GM23338 (cell line): ENCODE data around the gene OSBPL3. TPM values are rescaled to one million over a fixed set of nuclear protein-coding genes. Genes with fewer than 3 reads are reported as not detected.

Experiments used
- ATAC-seq: fragments of 200-7000 bp; cut with Tn5 transposase; 3 replicates; pipeline ENCODE4 v1.9.1; 2020
- DNase-seq: peaks from one replicate; pipeline ENCODE4 v3.0.0-alpha.2; 2015; ENCODE audit warnings: low spot score
- H2AFZ ChIP-seq: fragments of 200-600 bp; sonication (generic); 2 replicates; pipeline ENCODE4 v1.8.0; 2016; ENCODE audit warnings: antibody characterized with exemption, mild to moderate bottlenecking, moderate library complexity
- H3F3A ChIP-seq: fragments of 200-600 bp; sonication (generic); replicated peaks from 2 replicates; pipeline ENCODE4 v1.8.0; 2017; ENCODE audit warnings: antibody characterized with exemption, mixed run types, low read depth
- H3K27ac ChIP-seq: fragments of 200-600 bp; sonication (generic); 2 replicates; pipeline ENCODE4 v1.6.1; 2016; ENCODE audit warnings: low read depth
- H3K27me3 ChIP-seq: fragments of 200-600 bp; sonication (generic); 2 replicates; pipeline ENCODE4 v1.8.0; 2016; ENCODE audit warnings: mild to moderate bottlenecking, mixed run types, moderate library complexity; ENCODE audit not compliant: insufficient read depth
- H3K36me3 ChIP-seq: fragments of 200-600 bp; sonication (generic); 2 replicates; pipeline ENCODE4 v1.8.0; 2016; ENCODE audit warnings: mild to moderate bottlenecking; ENCODE audit not compliant: insufficient read depth
- H3K4me1 ChIP-seq: fragments of 200-600 bp; sonication (generic); 2 replicates; pipeline ENCODE4 v1.8.0; 2016; ENCODE audit warnings: mild to moderate bottlenecking, moderate library complexity; ENCODE audit not compliant: insufficient read depth
- H3K4me2 ChIP-seq: fragments of 200-600 bp; sonication (generic); 2 replicates; pipeline ENCODE4 v1.7.1; 2017; ENCODE audit warnings: mixed run types
- H3K4me3 ChIP-seq: fragments of 200-600 bp; sonication (generic); 2 replicates; pipeline ENCODE4 v1.6.1; 2016; ENCODE audit warnings: mixed run types
- H3K79me2 ChIP-seq: fragments of 200-600 bp; sonication (generic); replicated peaks from 2 replicates; pipeline ENCODE4 v1.8.0; 2017; ENCODE audit warnings: mild to moderate bottlenecking; ENCODE audit not compliant: insufficient read depth
- H3K9me2 ChIP-seq: fragments of 200-600 bp; sonication (generic); 2 replicates; pipeline ENCODE4 v1.8.0; 2017; ENCODE audit not compliant: insufficient read depth
- H4K20me1 ChIP-seq: fragments of 200-600 bp; sonication (generic); replicated peaks from 2 replicates; pipeline ENCODE4 v1.8.0; 2017; ENCODE audit warnings: mild to moderate bottlenecking; ENCODE audit not compliant: insufficient read depth
- H3K27ac Mint-ChIP-seq: 2 replicates; pipeline ENCODE4 v1.8.0; 2020; ENCODE audit warnings: inconsistent platforms, mild to moderate bottlenecking, moderate library complexity, mixed read lengths
- H3K27me3 Mint-ChIP-seq: 3 replicates; pipeline ENCODE4 v1.8.0; 2022; ENCODE audit warnings: low read depth, mild to moderate bottlenecking, moderate library complexity, mixed read lengths, inconsistent platforms; ENCODE audit not compliant: insufficient read depth, poor library complexity
- H3K36me3 Mint-ChIP-seq: 3 replicates; pipeline ENCODE4 v1.8.0; 2021; ENCODE audit warnings: low read depth, mild to moderate bottlenecking, inconsistent platforms, moderate library complexity, mixed read lengths
- H3K4me1 Mint-ChIP-seq: 3 replicates; pipeline ENCODE4 v1.8.0; 2020; ENCODE audit warnings: mild to moderate bottlenecking, inconsistent platforms, mixed read lengths
- H3K4me3 Mint-ChIP-seq: 3 replicates; pipeline ENCODE4 v1.8.0; 2021; ENCODE audit warnings: moderate library complexity, mild to moderate bottlenecking, inconsistent platforms, mixed read lengths
- H3K9me3 Mint-ChIP-seq: 3 replicates; pipeline ENCODE4 v1.8.0; 2020; ENCODE audit warnings: moderate library complexity, mild to moderate bottlenecking, inconsistent platforms, mixed read lengths
- CREB1 ChIP-seq: fragments of 250-450 bp; sonication (Bioruptor Pico); IDR thresholded peaks from 2 replicates; pipeline ENCODE4 v1.5.0; 2020; ENCODE audit warnings: low read depth, mild to moderate bottlenecking, moderate library complexity
- ETS1 ChIP-seq: IDR thresholded peaks from 2 replicates; pipeline ENCODE4 v1.6.1; 2016; ENCODE audit warnings: antibody characterized with exemption
- EZH2 ChIP-seq: fragments of 200-600 bp; sonication (generic); IDR thresholded peaks from one replicate; pipeline ENCODE4 v1.8.0; 2017; ENCODE audit warnings: antibody characterized with exemption, mild to moderate bottlenecking, low read depth; ENCODE audit not compliant: unreplicated experiment
- EZH2phosphoT487 ChIP-seq: fragments of 200-600 bp; sonication (generic); IDR thresholded peaks from one replicate; pipeline ENCODE4 v1.8.1; 2018; ENCODE audit warnings: antibody characterized with exemption; ENCODE audit not compliant: unreplicated experiment
- JUNB ChIP-seq: IDR thresholded peaks from one replicate; pipeline ENCODE4 v1.6.1; 2016; ENCODE audit warnings: antibody characterized with exemption; ENCODE audit not compliant: unreplicated experiment
- NANOG ChIP-seq: IDR thresholded peaks from 2 replicates; pipeline ENCODE4 v1.6.1; 2016; ENCODE audit warnings: antibody characterized with exemption, borderline replicate concordance
- POLR2AphosphoS5 ChIP-seq: IDR thresholded peaks from 2 replicates; pipeline ENCODE4 v1.6.1; 2016; ENCODE audit warnings: antibody characterized with exemption, low read depth
- STAT1 ChIP-seq: IDR thresholded peaks from one replicate; pipeline ENCODE4 v1.6.1; 2016; ENCODE audit warnings: antibody characterized with exemption; ENCODE audit not compliant: unreplicated experiment
- ZNF114 ChIP-seq: fragments of 250-450 bp; sonication (Bioruptor Pico); IDR thresholded peaks from 2 replicates; pipeline ENCODE4 v1.5.0; 2020; ENCODE audit warnings: mild to moderate bottlenecking, moderate library complexity
- ZNF331 ChIP-seq: fragments of 250-450 bp; sonication (Bioruptor Pico); IDR thresholded peaks from 2 replicates; pipeline ENCODE4 v1.5.0; 2020; ENCODE audit warnings: low read depth, mild to moderate bottlenecking, moderate library complexity
- ZNF462 ChIP-seq: fragments of 250-450 bp; sonication (Bioruptor Pico); IDR thresholded peaks from 2 replicates; pipeline ENCODE4 v1.5.0; 2020; ENCODE audit warnings: mild to moderate bottlenecking, moderate library complexity
- polyA plus RNA-seq: library from polyadenylated mRNA; unstranded; fragments of >200 nt; fragmentation: Nextera tagmentation; extraction: Ambion mirVana; gene quantifications from 2 replicates; pipeline ENCODE4 v1.2.1, GENCODE V29; 2016
- total RNA-seq: library from RNA; depleted of rRNA; stranded (reverse); fragments of >200 nt; shearing (Covaris generic); gene quantifications from 2 replicates; pipeline ENCODE4 v1.2.3, GENCODE V29; 2014
- TF ChIP-seq, protein P1 (sequence below), 2 experiments: fragments of 200-600 bp in 1 of 2; sonication (generic) in 1 of 2; conservative IDR thresholded peaks; 2 replicates each; pipeline versions ENCODE4 v1.5.1 to v1.6.1; 2016 to 2017; ENCODE audit warnings: antibody characterized with exemption in 2 of 2, low read depth in 2 of 2, mild to moderate bottlenecking in 2 of 2, moderate library complexity in 1 of 2
- TF ChIP-seq, protein P2 (sequence below): IDR thresholded peaks from one replicate; pipeline ENCODE4 v1.6.1; 2018; ENCODE audit warnings: antibody characterized with exemption; ENCODE audit not compliant: unreplicated experiment

Gene OSBPL3
- total and polyA plus RNA-seq, 2 experiments from 2014 or later = 7.2 to 15.7 TPM

DNA sequence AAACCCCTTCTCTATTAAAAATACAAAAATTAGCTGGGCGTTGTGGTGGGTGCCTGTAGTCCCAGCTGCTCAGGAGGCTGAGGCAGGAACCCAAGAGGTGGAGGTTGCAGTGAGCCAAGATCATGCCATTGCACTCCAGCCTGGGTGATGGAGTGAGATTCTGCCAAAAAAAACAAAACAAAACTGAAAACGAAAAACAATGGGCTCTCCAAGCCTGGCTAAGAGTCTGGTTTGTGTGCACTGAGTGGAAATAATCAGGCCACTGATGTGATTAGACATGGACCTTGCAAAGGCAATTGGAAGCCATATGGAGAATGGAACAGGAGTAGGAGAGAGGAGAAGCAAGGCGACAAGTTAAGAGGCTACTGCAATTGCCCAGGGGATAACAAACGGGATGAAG is 162.6 kb downstream of the OSBPL3 start (continued):
- TF ChIP-seq ZNF114 (CRISPR knock-in tag) = no peak
- no peak for TF ChIP-seq ZNF331 (CRISPR knock-in tag)
- no peak for TF ChIP-seq ETS1
- TF ChIP-seq, protein P1, sequence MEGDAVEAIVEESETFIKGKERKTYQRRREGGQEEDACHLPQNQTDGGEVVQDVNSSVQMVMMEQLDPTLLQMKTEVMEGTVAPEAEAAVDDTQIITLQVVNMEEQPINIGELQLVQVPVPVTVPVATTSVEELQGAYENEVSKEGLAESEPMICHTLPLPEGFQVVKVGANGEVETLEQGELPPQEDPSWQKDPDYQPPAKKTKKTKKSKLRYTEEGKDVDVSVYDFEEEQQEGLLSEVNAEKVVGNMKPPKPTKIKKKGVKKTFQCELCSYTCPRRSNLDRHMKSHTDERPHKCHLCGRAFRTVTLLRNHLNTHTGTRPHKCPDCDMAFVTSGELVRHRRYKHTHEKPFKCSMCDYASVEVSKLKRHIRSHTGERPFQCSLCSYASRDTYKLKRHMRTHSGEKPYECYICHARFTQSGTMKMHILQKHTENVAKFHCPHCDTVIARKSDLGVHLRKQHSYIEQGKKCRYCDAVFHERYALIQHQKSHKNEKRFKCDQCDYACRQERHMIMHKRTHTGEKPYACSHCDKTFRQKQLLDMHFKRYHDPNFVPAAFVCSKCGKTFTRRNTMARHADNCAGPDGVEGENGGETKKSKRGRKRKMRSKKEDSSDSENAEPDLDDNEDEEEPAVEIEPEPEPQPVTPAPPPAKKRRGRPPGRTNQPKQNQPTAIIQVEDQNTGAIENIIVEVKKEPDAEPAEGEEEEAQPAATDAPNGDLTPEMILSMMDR (conservative IDR thresholded peaks at IDR 0.05; ENCODE audit: low read depth in 2 of 2) = no peak
- no peak for TF ChIP-seq JUNB

GRCh38 chr7:24816868-24817267 is 163.1 kb downstream of the OSBPL3 start:
- Mint-ChIP-seq H3K36me3 (no peaks in the 10 kb centered on the region; the same call in 2 of the 3 replicates), H3K27ac (no peak overlapping the region), H3K27me3 (no peaks in the 10 kb centered on the region), H3K4me3 (no peak overlapping the region), H3K9me3 (no peaks in the 10 kb centered on the region; the same call in 2 of the 3 replicates), H3K4me1 (peaks cover 3% of the 10 kb centered on the region; the same call in 2 of the 3 replicates)
- no peaks in the 10 kb centered on the region for H3K36me3 ChIP-seq
- no peak overlapping the region for H3K4me3 ChIP-seq
- H3K4me2 ChIP-seq = no peak overlapping the region
- no peaks in the 10 kb centered on the region for H3F3A ChIP-seq
- H3K4me1 ChIP-seq = no peaks in the 10 kb centered on the region
- no peaks in the 10 kb centered on the region for H4K20me1 ChIP-seq
- no peak for ATAC-seq
- no peaks in the 10 kb centered on the region for H3K9me2 ChIP-seq
- no peaks in the 10 kb centered on the region for H3K79me2 ChIP-seq
- no peaks in the 10 kb centered on the region for H3K27me3 ChIP-seq
- no peak for DNase-seq
- no peak overlapping the region for H2AFZ ChIP-seq
- H3K27ac ChIP-seq = no peak overlapping the region
- TF ChIP-seq CREB1 (no peak), STAT1 (no peak), JUNB (no peak), NANOG (no peak), ZNF462 (CRISPR knock-in tag) (no peak), EZH2phosphoT487 (no peak), POLR2AphosphoS5 (no peak), ZNF331 (CRISPR knock-in tag) (no peak), EZH2 (no peak)
- TF ChIP-seq, protein P2, sequence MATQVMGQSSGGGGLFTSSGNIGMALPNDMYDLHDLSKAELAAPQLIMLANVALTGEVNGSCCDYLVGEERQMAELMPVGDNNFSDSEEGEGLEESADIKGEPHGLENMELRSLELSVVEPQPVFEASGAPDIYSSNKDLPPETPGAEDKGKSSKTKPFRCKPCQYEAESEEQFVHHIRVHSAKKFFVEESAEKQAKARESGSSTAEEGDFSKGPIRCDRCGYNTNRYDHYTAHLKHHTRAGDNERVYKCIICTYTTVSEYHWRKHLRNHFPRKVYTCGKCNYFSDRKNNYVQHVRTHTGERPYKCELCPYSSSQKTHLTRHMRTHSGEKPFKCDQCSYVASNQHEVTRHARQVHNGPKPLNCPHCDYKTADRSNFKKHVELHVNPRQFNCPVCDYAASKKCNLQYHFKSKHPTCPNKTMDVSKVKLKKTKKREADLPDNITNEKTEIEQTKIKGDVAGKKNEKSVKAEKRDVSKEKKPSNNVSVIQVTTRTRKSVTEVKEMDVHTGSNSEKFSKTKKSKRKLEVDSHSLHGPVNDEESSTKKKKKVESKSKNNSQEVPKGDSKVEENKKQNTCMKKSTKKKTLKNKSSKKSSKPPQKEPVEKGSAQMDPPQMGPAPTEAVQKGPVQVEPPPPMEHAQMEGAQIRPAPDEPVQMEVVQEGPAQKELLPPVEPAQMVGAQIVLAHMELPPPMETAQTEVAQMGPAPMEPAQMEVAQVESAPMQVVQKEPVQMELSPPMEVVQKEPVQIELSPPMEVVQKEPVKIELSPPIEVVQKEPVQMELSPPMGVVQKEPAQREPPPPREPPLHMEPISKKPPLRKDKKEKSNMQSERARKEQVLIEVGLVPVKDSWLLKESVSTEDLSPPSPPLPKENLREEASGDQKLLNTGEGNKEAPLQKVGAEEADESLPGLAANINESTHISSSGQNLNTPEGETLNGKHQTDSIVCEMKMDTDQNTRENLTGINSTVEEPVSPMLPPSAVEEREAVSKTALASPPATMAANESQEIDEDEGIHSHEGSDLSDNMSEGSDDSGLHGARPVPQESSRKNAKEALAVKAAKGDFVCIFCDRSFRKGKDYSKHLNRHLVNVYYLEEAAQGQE = no peak
